Activated CD4-positive, alpha-beta memory T cell treated with anti-CD3 and anti-CD28 coated beads, Interleukin-2, amount 10 ng/mL, durations not matched to agents 7 days and 5 days (primary cell): ENCODE data around the gene SYT1. TPM values are rescaled to one million over a fixed set of nuclear protein-coding genes. Genes with fewer than 3 reads are reported as not detected.
"Not testable (repeated sequence)": the region's sequence is repeated elsewhere in the genome, so short reads cannot be mapped to it uniquely, and the experiment has no call there.

Source experiments
- CTCF ChIA-PET: fragments of 350-600 bp; sonication (Branson Sonifier 250); formaldehyde crosslinking; loops from one replicate; lab custom pipeline; 2021; ENCODE audit warnings: antibody characterized with exemption, inconsistent platforms; lab: Charles Lee
- POLR2A ChIA-PET: fragments of 350-600 bp; sonication (Branson Sonifier 250); formaldehyde crosslinking; loops from one replicate; lab custom pipeline; 2021; ENCODE audit warnings: antibody characterized with exemption; lab: Charles Lee
- DNase-seq: peaks from one replicate; pipeline ENCODE4 v3.0.0-alpha.2; 2020
- H3K27ac Mint-ChIP-seq: one replicate; pipeline ENCODE4 v1.8.0; 2021; ENCODE audit warnings: mild to moderate bottlenecking, mixed read lengths
- H3K27me3 Mint-ChIP-seq: one replicate; pipeline ENCODE4 v1.8.0; 2021; ENCODE audit warnings: mixed read lengths
- H3K36me3 Mint-ChIP-seq: one replicate; pipeline ENCODE4 v1.8.0; 2021; ENCODE audit warnings: low read depth, mixed read lengths
- H3K4me1 Mint-ChIP-seq: one replicate; pipeline ENCODE4 v1.8.0; 2021; ENCODE audit warnings: mixed read lengths
- H3K4me3 Mint-ChIP-seq: one replicate; pipeline ENCODE4 v1.8.0; 2021; ENCODE audit warnings: mild to moderate bottlenecking, mixed read lengths
- H3K9me3 Mint-ChIP-seq: one replicate; pipeline ENCODE4 v1.8.0; 2021; ENCODE audit warnings: mixed read lengths
- total RNA-seq, 2 experiments: library from RNA; stranded (reverse); gene quantifications; one replicate each; pipeline ENCODE4 v1.2.3, GENCODE V29; 2021

Gene SYT1
- not detected for total RNA-seq

DNA sequence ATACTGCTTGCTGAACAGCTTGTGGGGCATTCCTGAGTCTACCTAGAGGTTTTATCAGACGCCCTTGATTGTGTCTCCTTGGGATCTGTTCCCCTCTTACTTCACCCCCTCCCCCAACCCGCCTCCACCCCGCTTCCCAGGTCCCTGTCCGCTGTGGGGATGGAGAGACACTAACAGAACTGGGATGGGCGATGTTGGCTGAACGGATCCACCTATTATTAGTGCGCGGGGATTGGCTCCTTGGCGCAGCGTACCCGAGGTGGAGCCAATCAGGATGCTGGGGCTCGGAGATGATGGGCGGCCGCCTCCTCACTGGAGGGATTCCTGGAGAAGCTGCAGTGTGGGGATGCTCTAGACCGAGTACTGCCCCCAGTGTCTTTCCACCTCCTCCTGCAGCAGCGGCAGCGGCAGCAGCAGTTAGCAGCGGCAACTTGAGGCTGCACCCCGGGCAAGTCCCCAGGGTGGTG is at the start of gene SYT1:
SYT1 (plus strand) TSS at position 372 of the 467 bp plus-strand sequence.
- Mint-ChIP-seq H3K4me1 (peaks cover 2% of the 10 kb centered on the region), H3K27ac (no peak within 1 kb of the TSS), H3K4me3 (no peak within 1 kb of the TSS), H3K27me3 (peaks cover 9% of the 10 kb centered on the region), H3K9me3 (no peaks in the 10 kb centered on the region), H3K36me3 (no peaks in the 10 kb centered on the region)
- ChIA-PET CTCF (no interaction called here), POLR2A (no interaction called here)
- no peak for DNase-seq

- Mint-ChIP-seq H3K27me3 (no peaks in the 10 kb centered on the region), H3K4me3 (no peak overlapping the region), H3K27ac (no peak overlapping the region), H3K9me3 (peaks cover 4% of the 10 kb centered on the region), H3K4me1 (no peaks in the 10 kb centered on the region), H3K36me3 (no peaks in the 10 kb centered on the region)
- CTCF ChIA-PET = no interaction called here
- POLR2A ChIA-PET = no interaction called here
- DNase-seq = no peak
These were observed 46.1 kb upstream of the SYT1 start for GRCh38 chr12:78818487-78818886.

- no peak for DNase-seq
- Mint-ChIP-seq H3K9me3 (no peaks in the 10 kb centered on the region), H3K36me3 (no peaks in the 10 kb centered on the region), H3K27ac (no peak overlapping the region), H3K4me1 (no peaks in the 10 kb centered on the region), H3K27me3 (no peaks in the 10 kb centered on the region), H3K4me3 (no peak overlapping the region)
- ChIA-PET CTCF (no interaction called here), POLR2A (no interaction called here)
These were observed 43.6 kb upstream of the SYT1 start for GRCh38 chr12:78820946-78821345.

GRCh38 chr12:78824918-78825317 is 39.7 kb upstream of the SYT1 start:
- Mint-ChIP-seq H3K4me3 (no peak overlapping the region), H3K9me3 (peaks cover 3% of the 10 kb centered on the region), H3K4me1 (no peaks in the 10 kb centered on the region), H3K36me3 (no peaks in the 10 kb centered on the region), H3K27me3 (no peaks in the 10 kb centered on the region), H3K27ac (no peak overlapping the region)
- DNase-seq = no peak
- CTCF ChIA-PET = no interaction called here
- POLR2A ChIA-PET = no interaction called here

DNA sequence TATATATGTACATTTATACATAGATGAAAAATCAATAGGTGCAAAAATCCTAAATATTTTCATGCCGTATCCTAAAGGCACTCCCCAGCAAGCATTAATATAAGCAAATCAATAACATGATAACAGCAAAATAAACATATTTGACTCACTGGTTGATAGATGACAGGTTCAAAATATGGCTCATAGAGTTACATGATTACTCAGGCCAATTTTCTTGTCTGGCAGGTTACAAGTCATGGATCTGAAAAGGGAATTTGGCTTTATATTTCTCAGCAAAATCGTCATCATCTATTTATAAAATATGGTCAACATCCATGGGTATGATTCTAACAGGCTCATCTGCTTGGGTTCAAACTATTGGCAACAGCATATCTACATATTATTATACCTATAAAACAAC is 34.9 kb upstream of the SYT1 start:
- DNase-seq = no peak
- Mint-ChIP-seq H3K4me1 (no peaks in the 10 kb centered on the region), H3K36me3 (no peaks in the 10 kb centered on the region), H3K4me3 (no peak overlapping the region), H3K27me3 (no peaks in the 10 kb centered on the region), H3K9me3 (peaks cover 8% of the 10 kb centered on the region), H3K27ac (no peak overlapping the region)
- ChIA-PET CTCF (no interaction called here), POLR2A (no interaction called here)

GRCh38 chr12:78835493-78835892 is 29.1 kb upstream of the SYT1 start:
- peaks cover 15% of the 10 kb centered on the region for H3K9me3 Mint-ChIP-seq
- H3K27me3 Mint-ChIP-seq = no peaks in the 10 kb centered on the region
- no peak overlapping the region for H3K4me3 Mint-ChIP-seq
- DNase-seq = no peak
- CTCF ChIA-PET = no interaction called here
- H3K36me3 Mint-ChIP-seq = no peaks in the 10 kb centered on the region
- H3K4me1 Mint-ChIP-seq = no peaks in the 10 kb centered on the region
- no peak overlapping the region for H3K27ac Mint-ChIP-seq
- POLR2A ChIA-PET = no interaction called here

- POLR2A ChIA-PET, H3K4me1 Mint-ChIP-seq, CTCF ChIA-PET, H3K4me3 Mint-ChIP-seq, H3K27ac Mint-ChIP-seq, H3K27me3 Mint-ChIP-seq, H3K9me3 Mint-ChIP-seq, DNase-seq, H3K36me3 Mint-ChIP-seq: not testable (repeated sequence)
These were observed 24.0 kb upstream of the SYT1 start for GRCh38 chr12:78840518-78841019.

- POLR2A ChIA-PET = no interaction called here
- CTCF ChIA-PET = no interaction called here
- no peaks in the 10 kb centered on the region for H3K4me1 Mint-ChIP-seq
- H3K27ac Mint-ChIP-seq = no peak overlapping the region
- no peak overlapping the region for H3K4me3 Mint-ChIP-seq
- DNase-seq = no peak
- H3K36me3 Mint-ChIP-seq = no peaks in the 10 kb centered on the region
- H3K27me3 Mint-ChIP-seq = no peaks in the 10 kb centered on the region
- peaks cover 3% of the 10 kb centered on the region for H3K9me3 Mint-ChIP-seq
These were observed 11.3 kb upstream of the SYT1 start for GRCh38 chr12:78853231-78853630.

DNA sequence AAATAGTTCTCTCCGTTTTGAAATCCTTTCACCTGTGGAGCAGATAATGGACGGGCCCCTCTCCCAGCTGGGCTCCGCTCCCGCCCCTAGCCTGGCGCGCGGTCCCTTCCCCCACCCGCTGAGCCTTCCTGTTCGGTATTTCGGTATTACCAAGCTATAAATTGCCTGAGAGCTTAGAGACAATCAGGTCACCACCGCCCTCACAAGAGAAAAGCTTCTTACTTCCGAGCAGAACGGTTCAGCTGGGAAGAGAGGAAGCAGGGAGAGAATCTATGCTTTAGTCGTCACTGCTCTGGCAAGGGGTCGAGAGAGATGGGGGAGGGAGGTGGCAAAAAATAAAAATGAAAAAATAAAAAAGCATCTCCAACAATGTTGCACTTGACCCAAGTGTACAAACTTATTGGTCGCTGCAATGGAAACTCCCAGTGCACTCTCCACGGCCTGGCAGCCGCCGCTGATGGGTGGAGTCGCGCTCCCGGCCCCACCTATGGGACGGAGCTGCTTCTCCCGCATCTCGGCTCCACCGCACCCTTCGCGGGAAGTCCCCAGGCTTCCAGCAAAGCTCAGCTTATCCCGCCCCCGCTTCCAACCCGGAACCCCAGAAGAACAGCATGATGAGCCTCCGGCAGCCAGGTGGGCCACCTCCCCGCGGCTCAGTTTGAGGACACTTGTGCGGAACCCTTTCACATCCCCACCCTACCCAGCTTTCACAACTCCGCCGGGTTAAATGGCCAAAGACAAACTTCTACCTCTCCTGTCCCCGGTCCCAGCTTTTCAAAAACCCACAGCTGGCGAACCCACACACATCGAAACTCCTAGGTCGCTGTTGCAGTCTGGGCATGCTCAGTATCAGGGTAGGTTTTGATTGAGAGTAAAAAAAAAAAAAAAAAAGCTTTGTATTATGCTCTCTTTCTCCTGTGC is 832 bp upstream of the SYT1 start:
- ChIA-PET POLR2A (no interaction called here), CTCF (no interaction called here)
- Mint-ChIP-seq H3K27me3 (peaks cover 9% of the 10 kb centered on the region), H3K4me3 (no peak overlapping the region), H3K27ac (no peak overlapping the region), H3K36me3 (no peaks in the 10 kb centered on the region), H3K4me1 (peaks cover 2% of the 10 kb centered on the region), H3K9me3 (no peaks in the 10 kb centered on the region)
- no peak for DNase-seq

GRCh38 chr12:78864870-78865463 is 393 bp downstream of the SYT1 start:
- ChIA-PET CTCF (no interaction called here), POLR2A (no interaction called here)

GRCh38 chr12:78865516-78865915 is 942 bp downstream of the SYT1 start:
- ChIA-PET POLR2A (no interaction called here), CTCF (no interaction called here)
- DNase-seq = no peak
- no peak overlapping the region for H3K27ac Mint-ChIP-seq
- no peaks in the 10 kb centered on the region for H3K9me3 Mint-ChIP-seq
- peaks cover 9% of the 10 kb centered on the region for H3K27me3 Mint-ChIP-seq
- no peak overlapping the region for H3K4me3 Mint-ChIP-seq
- H3K4me1 Mint-ChIP-seq = peaks cover 2% of the 10 kb centered on the region
- no peaks in the 10 kb centered on the region for H3K36me3 Mint-ChIP-seq

More at GRCh38 chr12:78864870-78865463, 393 bp downstream of the SYT1 start:
- Mint-ChIP-seq H3K4me1 (peaks cover 2% of the 10 kb centered on the region), H3K9me3 (no peaks in the 10 kb centered on the region), H3K4me3 (no peak overlapping the region), H3K27ac (no peak overlapping the region), H3K36me3 (no peaks in the 10 kb centered on the region), H3K27me3 (peaks cover 9% of the 10 kb centered on the region)
- DNase-seq = no peak

- DNase-seq = no peak
- ChIA-PET POLR2A (no interaction called here), CTCF (no interaction called here)
- H3K9me3 Mint-ChIP-seq = no peaks in the 10 kb centered on the region
- no peak overlapping the region for H3K27ac Mint-ChIP-seq
- H3K27me3 Mint-ChIP-seq = peaks cover 9% of the 10 kb centered on the region
- no peak overlapping the region for H3K4me3 Mint-ChIP-seq
- peaks cover 2% of the 10 kb centered on the region for H3K4me1 Mint-ChIP-seq
- H3K36me3 Mint-ChIP-seq = no peaks in the 10 kb centered on the region
These were observed 1.9 kb downstream of the SYT1 start for GRCh38 chr12:78866518-78866917.

- H3K27me3 Mint-ChIP-seq = no peaks in the 10 kb centered on the region
- no peak overlapping the region for H3K4me3 Mint-ChIP-seq
- no peaks in the 10 kb centered on the region for H3K9me3 Mint-ChIP-seq
- no peak for DNase-seq
- CTCF ChIA-PET = no interaction called here
- H3K4me1 Mint-ChIP-seq = no peaks in the 10 kb centered on the region
- POLR2A ChIA-PET = no interaction called here
- no peak overlapping the region for H3K27ac Mint-ChIP-seq
- H3K36me3 Mint-ChIP-seq = no peaks in the 10 kb centered on the region
These were observed 6.0 kb downstream of the SYT1 start for GRCh38 chr12:78870539-78870938.
